MM.1S (cell line): ENCODE results near the gene USP5.

Source experiments
- DNase-seq: peaks from one replicate; pipeline ENCODE4 v3.0.0-alpha.2; 2015
- H2AFZ ChIP-seq: fragments of 300-600 bp; sonication (generic); 2 replicates; pipeline ENCODE4 v1.6.0; 2016; ENCODE audit warnings: antibody characterized with exemption, low read length
- H3F3A ChIP-seq: fragments of 300-600 bp; sonication (generic); 2 replicates; pipeline ENCODE4 v1.6.1; 2016; ENCODE audit warnings: mild to moderate bottlenecking, antibody characterized with exemption, low read length, moderate library complexity, mixed read lengths; ENCODE audit not compliant: insufficient read depth
- H3K27ac ChIP-seq: fragments of 300-600 bp; sonication (generic); 2 replicates; pipeline ENCODE4 v1.5.1; 2016; ENCODE audit warnings: mild to moderate bottlenecking, low read length
- H3K27me3 ChIP-seq: fragments of 300-600 bp; sonication (generic); replicated peaks from 2 replicates; pipeline ENCODE4 v1.6.0; 2016; ENCODE audit warnings: low read length; ENCODE audit not compliant: insufficient read depth
- H3K36me3 ChIP-seq: fragments of 300-600 bp; sonication (generic); replicated peaks from 2 replicates; pipeline ENCODE4 v1.6.1; 2016; ENCODE audit warnings: mild to moderate bottlenecking, low read length, mixed read lengths; ENCODE audit not compliant: insufficient read depth
- H3K4me1 ChIP-seq: fragments of 300-600 bp; sonication (generic); 2 replicates; pipeline ENCODE4 v1.6.1; 2016; ENCODE audit warnings: low read length, mixed read lengths
- H3K4me2 ChIP-seq: fragments of 300-600 bp; sonication (generic); 2 replicates; pipeline ENCODE4 v1.6.0; 2016; ENCODE audit warnings: low read depth, low read length
- H3K4me3 ChIP-seq: fragments of 300-600 bp; sonication (generic); 2 replicates; pipeline ENCODE4 v1.5.1; 2016; ENCODE audit warnings: low read length, mixed read lengths
- H3K79me2 ChIP-seq: fragments of 300-600 bp; sonication (generic); 2 replicates; pipeline ENCODE4 v1.6.1; 2016; ENCODE audit warnings: mixed run types, low read length, mixed read lengths
- H3K9ac ChIP-seq: fragments of 300-600 bp; sonication (generic); 2 replicates; pipeline ENCODE4 v1.6.1; 2016; ENCODE audit warnings: low read length, mixed read lengths
- H3K9me2 ChIP-seq: fragments of 300-600 bp; sonication (generic); replicated peaks from 2 replicates; pipeline ENCODE4 v1.6.1; 2016; ENCODE audit warnings: mild to moderate bottlenecking, low read length, mixed read lengths; ENCODE audit not compliant: insufficient read depth
- H3K9me3 ChIP-seq: fragments of 300-600 bp; sonication (generic); replicated peaks from 2 replicates; pipeline ENCODE4 v1.6.1; 2016; ENCODE audit warnings: mild to moderate bottlenecking, low read length, mixed read lengths; ENCODE audit not compliant: insufficient read depth
- H4K20me1 ChIP-seq: fragments of 300-600 bp; sonication (generic); 2 replicates; pipeline ENCODE4 v1.6.1; 2016; ENCODE audit warnings: mild to moderate bottlenecking, low read length, moderate library complexity, mixed read lengths; ENCODE audit not compliant: insufficient read depth
- EZH2 ChIP-seq: fragments of 300-600 bp; sonication (generic); optimal IDR thresholded peaks from 2 replicates; pipeline ENCODE3; 2017; ENCODE audit warnings: low read depth, mild to moderate bottlenecking, antibody characterized with exemption, low read length, mixed read lengths
- EZH2phosphoT487 ChIP-seq: fragments of 300-600 bp; sonication (generic); IDR thresholded peaks from 2 replicates; pipeline ENCODE4 v1.6.1; 2018; ENCODE audit warnings: antibody characterized with exemption, low read length
- TF ChIP-seq, protein P1 (sequence below): fragments of 300-600 bp; sonication (generic); IDR thresholded peaks from 2 replicates; pipeline ENCODE4 v1.5.1; 2016; ENCODE audit warnings: antibody characterized with exemption, low read length, mixed read lengths

The USP5 gene, protein sequence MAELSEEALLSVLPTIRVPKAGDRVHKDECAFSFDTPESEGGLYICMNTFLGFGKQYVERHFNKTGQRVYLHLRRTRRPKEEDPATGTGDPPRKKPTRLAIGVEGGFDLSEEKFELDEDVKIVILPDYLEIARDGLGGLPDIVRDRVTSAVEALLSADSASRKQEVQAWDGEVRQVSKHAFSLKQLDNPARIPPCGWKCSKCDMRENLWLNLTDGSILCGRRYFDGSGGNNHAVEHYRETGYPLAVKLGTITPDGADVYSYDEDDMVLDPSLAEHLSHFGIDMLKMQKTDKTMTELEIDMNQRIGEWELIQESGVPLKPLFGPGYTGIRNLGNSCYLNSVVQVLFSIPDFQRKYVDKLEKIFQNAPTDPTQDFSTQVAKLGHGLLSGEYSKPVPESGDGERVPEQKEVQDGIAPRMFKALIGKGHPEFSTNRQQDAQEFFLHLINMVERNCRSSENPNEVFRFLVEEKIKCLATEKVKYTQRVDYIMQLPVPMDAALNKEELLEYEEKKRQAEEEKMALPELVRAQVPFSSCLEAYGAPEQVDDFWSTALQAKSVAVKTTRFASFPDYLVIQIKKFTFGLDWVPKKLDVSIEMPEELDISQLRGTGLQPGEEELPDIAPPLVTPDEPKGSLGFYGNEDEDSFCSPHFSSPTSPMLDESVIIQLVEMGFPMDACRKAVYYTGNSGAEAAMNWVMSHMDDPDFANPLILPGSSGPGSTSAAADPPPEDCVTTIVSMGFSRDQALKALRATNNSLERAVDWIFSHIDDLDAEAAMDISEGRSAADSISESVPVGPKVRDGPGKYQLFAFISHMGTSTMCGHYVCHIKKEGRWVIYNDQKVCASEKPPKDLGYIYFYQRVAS

DNA sequence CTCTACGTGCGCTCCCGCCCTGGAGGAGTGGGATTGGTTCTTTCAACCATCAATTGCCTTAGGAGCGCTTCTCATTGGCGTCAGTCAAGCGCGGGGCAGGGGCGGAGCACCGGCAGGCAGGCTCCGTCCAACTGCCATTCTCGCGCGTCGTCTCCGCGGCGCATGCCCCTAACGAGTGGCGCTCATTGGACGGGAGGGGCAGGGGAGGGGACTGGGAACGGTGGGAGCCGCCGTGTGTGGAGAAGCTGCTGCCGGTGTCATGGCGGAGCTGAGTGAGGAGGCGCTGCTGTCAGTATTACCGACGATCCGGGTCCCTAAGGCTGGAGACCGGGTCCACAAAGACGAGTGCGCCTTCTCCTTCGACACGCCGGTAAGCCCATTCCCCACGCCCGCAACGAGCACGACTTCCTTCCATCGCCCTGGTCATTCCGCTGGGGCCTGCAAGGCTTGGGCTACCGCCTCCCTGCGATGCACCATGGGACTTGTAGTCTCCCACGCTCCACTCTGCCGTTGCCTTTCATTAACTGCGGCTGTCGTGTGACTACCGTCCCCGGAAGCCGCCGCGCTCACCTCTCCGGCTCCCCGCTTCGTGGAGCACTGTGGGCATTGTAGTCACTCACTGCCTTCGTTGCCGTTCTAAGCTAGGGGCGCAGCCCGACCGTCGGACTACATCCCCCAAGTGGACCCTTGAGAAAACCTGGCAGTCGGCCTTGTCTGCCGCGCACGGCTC, at the start of gene USP5:
Gene USP5 (plus strand): TSS at position 230 of the 730 bp plus-strand sequence. CDS start 30 bp downstream, at position 260.
- Histone ChIP-seq H3K36me3 (no peaks in the 10 kb centered on the region), H2AFZ (peak within 1 kb of the TSS; percentile 84), H4K20me1 (no peaks in the 10 kb centered on the region)

DNA sequence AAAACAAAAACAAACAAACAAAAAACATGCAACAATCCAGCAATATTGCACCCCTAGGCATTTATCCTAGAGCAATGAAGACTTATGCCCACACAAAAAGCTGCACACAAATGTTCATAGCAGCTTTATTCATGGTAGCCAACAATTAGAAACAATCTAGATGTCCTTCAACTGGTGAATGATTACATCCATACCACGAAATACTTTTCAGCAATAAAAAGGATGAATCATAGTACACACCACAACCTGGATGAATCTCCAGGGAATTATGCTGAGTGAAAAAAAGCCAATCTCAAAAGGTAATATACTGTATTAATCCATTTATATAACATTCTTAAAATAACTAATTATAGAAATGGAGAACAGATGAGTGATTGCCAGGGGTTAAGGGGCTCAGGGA, 44.8 kb upstream of the USP5 start:
- Histone ChIP-seq H3K36me3 (no peaks in the 10 kb centered on the region), H2AFZ (no peak overlapping the region), H3K9me2 (no peaks in the 10 kb centered on the region), H3K4me2 (no peak overlapping the region), H3K79me2 (no peaks in the 10 kb centered on the region), H3K27me3 (no peaks in the 10 kb centered on the region), H3K9ac (no peak overlapping the region), H3K4me1 (no peaks in the 10 kb centered on the region), H4K20me1 (no peaks in the 10 kb centered on the region), H3K9me3 (no peaks in the 10 kb centered on the region), H3K4me3 (no peak overlapping the region), H3K27ac (no peak overlapping the region), H3F3A (no peaks in the 10 kb centered on the region)
- no peak for DNase-seq
- TF ChIP-seq, protein P1, sequence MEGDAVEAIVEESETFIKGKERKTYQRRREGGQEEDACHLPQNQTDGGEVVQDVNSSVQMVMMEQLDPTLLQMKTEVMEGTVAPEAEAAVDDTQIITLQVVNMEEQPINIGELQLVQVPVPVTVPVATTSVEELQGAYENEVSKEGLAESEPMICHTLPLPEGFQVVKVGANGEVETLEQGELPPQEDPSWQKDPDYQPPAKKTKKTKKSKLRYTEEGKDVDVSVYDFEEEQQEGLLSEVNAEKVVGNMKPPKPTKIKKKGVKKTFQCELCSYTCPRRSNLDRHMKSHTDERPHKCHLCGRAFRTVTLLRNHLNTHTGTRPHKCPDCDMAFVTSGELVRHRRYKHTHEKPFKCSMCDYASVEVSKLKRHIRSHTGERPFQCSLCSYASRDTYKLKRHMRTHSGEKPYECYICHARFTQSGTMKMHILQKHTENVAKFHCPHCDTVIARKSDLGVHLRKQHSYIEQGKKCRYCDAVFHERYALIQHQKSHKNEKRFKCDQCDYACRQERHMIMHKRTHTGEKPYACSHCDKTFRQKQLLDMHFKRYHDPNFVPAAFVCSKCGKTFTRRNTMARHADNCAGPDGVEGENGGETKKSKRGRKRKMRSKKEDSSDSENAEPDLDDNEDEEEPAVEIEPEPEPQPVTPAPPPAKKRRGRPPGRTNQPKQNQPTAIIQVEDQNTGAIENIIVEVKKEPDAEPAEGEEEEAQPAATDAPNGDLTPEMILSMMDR = no peak
- TF ChIP-seq EZH2phosphoT487 = no peak
- TF ChIP-seq EZH2 = no peak

More for the DNA sequence above, at the start of gene USP5:
- Histone ChIP-seq H3F3A (peaks cover 10% of the 10 kb centered on the region), H3K4me3 (peak within 1 kb of the TSS; percentile 87), H3K79me2 (peaks cover 60% of the 10 kb centered on the region), H3K9me3 (no peaks in the 10 kb centered on the region), H3K27ac (peak within 1 kb of the TSS; percentile 72; the same call in 1 of the 2 replicates), H3K4me2 (peak within 1 kb of the TSS; percentile 97), H3K27me3 (no peaks in the 10 kb centered on the region), H3K9ac (peak within 1 kb of the TSS; percentile 65), H3K9me2 (no peaks in the 10 kb centered on the region), H3K4me1 (peaks cover 28% of the 10 kb centered on the region)
- DNase-seq = peak; percentile 99
- TF ChIP-seq, protein P1 = no peak

DNA sequence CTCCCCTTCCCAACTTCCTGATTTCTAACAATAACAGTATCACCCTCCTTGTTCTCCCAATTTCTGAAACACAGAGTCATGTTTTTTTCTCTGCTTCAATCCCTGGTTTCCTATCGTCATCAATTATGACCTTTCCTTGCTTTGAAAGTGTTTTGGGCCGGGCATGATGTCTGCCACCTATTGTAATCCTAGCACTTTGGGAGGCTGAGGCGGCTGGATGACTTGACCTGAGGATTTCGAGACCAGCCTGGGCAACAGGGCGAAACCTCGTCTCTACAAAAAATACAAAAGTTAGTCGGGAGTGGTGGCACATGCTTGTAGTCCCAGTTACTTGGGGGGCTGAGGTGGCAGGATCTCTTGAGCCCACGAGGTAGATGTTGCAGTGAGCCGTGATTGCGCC, 42.9 kb upstream of the USP5 start:
- Histone ChIP-seq H3K9ac (no peak overlapping the region), H3K36me3 (no peaks in the 10 kb centered on the region), H3K4me1 (no peaks in the 10 kb centered on the region), H4K20me1 (no peaks in the 10 kb centered on the region), H2AFZ (no peak overlapping the region), H3K79me2 (no peaks in the 10 kb centered on the region), H3F3A (no peaks in the 10 kb centered on the region), H3K9me2 (no peaks in the 10 kb centered on the region), H3K4me2 (no peak overlapping the region), H3K27me3 (peaks cover 3% of the 10 kb centered on the region; the same call in 1 of the 2 replicates), H3K4me3 (no peak overlapping the region), H3K9me3 (no peaks in the 10 kb centered on the region), H3K27ac (no peak overlapping the region)
- TF ChIP-seq, protein P1 = no peak
- TF ChIP-seq EZH2phosphoT487 (no peak), EZH2 (no peak)
- DNase-seq = no peak
